NCI-H226 (cell line): ENCODE measurements around the gene PPP3CA.
"Not testable (repeated sequence)": the region's sequence is repeated elsewhere in the genome, so short reads cannot be mapped to it uniquely, and the experiment has no call there.

Experiments used
- DNase-seq: peaks from one replicate; pipeline ENCODE4 v3.0.0-alpha.2; 2015

Gene PPP3CA

DNA sequence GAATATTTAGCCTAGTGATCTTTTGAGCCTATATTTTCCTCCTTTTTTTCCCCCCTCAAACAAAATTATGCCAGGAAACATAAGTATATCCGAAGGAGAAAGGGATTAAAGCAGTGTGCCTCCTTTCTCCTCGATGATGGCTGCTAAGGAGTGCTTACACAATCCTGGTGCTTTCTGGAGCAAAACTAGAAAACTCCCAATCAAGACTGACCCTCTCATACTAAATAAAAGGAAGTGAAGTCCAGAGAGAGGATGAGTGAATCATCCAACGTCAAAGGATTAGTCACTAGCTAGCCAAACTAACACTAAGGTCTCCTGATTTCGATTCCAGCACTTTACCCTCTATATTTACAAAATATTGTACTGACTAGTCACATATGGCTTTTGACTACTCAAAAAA, 146.8 kb downstream of the PPP3CA start:
- peak; percentile 87 for DNase-seq

DNA sequence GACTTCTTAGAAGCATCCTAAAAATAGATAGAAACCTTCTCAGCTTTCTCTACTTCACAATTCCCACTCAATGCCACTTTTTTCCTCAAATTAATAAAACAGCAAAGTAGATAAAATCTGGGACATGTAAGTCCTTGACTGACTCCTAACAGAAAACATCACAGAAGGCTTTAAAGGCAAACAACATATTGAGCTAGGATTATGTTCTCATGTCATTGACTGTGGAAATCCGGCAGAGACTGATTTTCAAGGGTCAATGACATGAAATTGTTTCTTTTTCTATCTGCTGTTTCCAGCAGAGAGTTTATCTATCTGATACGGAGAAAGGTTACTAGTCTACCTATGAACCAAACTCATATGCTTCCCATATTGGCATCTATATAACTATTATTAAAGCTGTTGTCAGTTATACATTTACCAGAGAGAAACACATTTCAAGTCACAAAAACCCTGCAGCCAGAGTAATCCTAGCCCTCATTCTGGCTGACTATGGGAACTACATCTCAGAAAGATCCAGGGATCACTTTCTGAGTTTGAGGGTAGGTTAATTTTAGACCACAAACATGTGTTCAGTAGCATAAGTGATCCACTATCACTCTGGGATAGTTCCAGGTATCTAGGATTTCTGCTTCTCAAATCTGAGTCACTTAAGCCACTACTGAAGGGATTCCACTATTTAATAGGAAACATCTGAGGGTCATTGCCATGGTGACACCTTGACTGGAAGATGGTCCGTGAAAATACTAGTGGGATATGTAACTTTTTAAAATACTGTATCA, 147.6 kb downstream of the PPP3CA start:
- no peak for DNase-seq

DNA sequence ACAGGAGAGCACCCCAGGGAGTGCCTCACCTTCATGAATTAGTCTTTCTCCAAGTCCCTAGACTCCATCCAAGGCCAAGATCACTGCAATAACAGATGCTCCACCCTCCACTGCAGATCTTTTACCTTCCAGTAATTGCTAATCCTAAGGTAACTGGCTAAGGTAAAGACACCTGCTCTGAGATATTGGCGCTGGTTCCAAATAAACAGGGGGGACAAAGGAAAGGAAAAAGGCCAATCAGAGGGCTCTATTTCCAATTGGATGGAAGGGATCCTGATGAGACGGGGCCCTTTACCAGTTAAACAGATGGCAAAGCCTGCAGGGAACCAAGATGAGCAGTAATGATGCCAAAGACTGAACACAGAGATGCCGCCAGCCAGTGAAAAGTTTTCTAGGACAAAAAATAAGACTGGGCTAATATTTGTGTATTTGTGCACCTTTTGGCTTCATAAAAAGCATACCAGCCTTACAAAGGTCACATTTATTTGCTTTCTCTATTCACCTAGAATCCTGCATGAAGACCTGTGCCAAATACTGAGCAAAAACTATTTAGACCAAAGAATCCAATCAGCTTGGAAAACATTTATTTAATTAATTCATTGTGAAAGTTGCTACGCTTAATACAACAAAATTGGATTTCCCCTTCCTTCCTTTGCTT, 148.5 kb downstream of the PPP3CA start:
- no peak for DNase-seq

DNA sequence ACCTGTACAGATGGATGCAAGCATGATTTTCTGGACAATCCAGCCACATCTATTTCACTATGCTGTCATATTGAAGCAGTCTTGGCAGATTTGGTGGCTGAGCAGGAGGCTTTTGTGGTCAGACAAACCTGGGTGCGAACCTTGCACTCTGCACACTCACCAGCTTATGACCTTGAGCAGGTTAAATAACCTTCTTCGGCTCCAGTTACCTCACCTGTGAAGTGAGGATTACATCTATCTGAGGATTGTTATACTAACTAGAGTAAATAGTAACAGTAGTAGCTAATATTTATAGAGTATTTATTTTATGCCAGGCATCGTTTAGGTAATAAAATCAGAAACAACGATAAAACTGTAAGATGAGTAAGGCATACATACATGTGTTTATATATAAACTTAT, 150.0 kb downstream of the PPP3CA start:
- no peak for DNase-seq

DNA sequence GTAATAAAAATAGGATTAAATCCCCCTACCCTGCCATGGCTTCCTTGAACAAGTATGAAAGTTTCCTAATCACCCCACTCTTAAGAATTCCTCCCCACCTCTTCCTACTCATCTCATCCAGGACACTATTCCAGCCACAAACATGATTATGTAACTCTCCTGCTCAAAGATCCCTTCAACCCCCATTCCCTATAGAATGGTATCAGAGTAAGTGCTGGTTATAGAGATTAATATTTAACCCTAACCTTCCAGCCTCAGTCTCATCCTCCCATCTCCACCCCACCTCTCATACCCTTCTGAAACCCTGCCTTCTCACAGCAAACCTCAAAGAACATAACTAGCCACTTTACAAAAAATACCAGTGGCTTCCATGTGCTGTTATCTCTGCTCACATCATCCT, 155.1 kb downstream of the PPP3CA start:
- no peak for DNase-seq

- DNase-seq: no peak
Observed at GRCh38 chr4:101191302-101192098, 155.8 kb downstream of the PPP3CA start.

DNA sequence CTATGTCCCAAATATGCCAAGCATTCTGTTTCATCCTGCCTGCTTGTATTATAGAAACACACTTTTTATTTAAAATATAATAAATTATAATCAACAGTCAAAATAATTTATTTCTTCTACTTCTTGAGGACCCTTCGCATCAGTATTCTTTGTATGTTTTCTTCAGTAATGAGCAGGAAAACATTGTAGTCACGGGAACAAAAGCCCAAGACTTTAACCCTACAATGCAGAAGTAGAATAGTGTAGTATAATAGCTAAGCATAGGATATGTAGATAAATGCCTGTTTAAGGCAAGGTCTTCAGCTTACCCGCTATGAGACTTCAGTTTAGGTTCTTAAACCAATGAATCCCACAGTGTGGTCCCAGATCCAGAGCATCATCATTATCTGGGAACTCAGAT, 156.6 kb downstream of the PPP3CA start:
- no peak for DNase-seq

DNA sequence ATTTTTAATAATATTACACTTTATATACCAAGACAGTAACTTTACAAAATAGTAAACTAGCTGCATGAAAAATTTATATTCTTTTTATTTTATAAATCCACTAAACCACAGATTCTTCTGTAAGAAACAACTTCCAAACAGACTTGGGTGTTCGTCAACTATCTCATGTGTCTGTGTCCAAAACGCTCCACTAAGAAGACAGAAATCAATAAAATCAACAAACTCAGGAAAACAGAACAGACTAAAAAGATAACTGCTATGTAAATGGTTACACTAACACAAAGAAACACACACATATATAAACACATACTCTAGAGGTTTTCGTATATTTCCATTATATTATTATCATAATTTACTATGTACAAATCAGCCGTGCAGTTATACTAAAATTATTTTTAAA, 158.4 kb downstream of the PPP3CA start:
- DNase-seq: no peak

DNA sequence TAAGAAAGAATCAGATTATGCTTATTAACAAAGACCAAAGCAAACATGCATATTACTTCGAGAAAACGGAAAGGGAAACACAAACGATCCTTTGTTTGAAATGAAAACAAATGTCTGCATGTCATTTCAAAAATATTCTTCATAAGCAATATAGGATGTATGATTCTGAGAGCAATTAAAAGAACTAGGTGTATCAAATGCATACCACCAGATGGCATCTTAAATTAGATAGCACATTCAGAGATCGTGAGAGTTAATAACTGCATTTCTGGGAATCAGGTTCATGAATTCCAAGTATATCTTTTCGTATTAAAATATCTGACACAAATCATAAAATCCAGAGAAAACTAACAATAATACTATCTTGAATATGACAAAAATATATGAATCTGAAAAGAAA, 159.5 kb downstream of the PPP3CA start:
- DNase-seq: no peak

DNA sequence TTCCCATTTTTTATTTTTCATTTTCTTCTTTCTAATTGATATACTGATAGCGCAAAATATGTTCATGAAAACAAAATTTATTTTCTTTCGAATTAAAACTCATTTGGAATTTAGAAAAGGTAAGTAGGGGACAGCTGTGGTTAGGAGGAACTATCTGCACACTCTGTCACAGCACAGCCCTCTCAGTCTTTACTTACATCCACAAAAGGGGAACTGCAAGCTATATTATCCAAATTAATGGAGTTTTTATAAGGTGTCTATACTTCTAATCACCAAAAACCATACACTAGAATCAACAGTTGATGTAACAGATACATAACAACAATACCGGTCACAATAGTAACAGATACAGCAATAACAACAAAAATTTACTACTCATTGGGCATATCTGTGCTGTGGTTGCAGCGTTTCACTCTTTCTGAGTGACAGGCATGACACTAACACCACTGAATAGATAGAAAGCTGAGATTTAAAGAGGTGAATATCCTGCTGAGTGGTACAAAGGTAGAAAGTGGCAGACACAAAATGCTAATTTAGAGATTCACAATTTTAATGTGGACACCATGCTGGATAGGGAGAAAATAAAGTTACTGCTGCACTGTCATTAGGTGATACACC, 160.7 kb downstream of the PPP3CA start:
- no peak for DNase-seq

- no peak for DNase-seq
Observed at GRCh38 chr4:101184668-101185067, 162.7 kb downstream of the PPP3CA start.

DNA sequence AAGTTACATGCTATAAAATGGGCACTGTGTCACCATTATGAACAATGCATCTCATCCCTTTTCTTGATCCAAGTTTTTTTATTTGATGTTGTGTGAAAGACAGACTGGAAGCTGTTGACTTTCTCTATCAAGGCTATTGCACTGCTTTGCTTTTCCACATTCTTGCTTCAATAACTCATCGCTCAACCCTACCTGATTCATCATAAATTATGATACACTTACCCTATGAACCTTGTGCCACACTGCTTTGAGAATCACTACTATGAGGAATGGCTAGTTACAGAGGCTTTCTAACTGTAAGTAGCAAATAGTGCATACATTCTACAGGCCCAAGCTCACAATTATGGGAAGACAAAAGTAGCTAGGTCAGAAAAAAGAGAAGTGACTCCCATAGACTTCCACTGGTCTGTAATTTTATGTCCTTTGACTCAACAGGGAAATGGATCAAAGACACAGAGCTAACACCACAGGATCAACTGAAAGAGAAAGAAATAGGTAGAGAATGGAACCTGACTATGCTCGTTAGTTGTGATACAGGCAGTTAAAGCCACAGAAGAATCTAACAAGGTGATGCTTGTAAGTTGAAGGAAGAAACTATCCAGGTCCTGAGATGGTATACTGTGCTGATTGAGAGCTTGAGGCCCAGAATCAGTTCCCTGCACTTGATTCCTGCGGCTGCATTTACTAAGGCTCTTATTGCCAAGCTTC, 163.5 kb downstream of the PPP3CA start:
- peak; percentile 56 for DNase-seq

DNA sequence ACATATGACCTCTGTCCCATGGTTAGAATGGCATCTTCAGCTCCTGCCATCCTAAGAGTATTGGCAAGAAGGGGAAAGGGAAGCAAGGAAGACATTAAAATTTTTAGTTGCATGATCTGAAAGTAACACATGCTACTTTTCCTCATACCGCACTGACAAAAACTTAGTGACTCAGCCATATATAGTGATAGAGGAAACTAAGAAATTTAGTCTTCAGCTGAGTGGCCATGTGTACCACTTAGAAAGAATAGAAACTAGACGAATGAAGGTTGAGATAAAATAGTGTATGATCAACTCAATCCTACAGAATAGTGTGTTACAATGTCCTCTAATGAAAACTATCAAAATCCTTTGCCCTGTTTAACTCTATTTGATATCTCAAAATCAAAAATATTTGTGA, 164.1 kb downstream of the PPP3CA start:
- no peak for DNase-seq

GRCh38 chr4:101182688-101183087, 164.6 kb downstream of the PPP3CA start:
- DNase-seq: not testable (repeated sequence)

- peak; percentile 40 for DNase-seq
Observed at GRCh38 chr4:101178731-101179130, 168.6 kb downstream of the PPP3CA start.

DNA sequence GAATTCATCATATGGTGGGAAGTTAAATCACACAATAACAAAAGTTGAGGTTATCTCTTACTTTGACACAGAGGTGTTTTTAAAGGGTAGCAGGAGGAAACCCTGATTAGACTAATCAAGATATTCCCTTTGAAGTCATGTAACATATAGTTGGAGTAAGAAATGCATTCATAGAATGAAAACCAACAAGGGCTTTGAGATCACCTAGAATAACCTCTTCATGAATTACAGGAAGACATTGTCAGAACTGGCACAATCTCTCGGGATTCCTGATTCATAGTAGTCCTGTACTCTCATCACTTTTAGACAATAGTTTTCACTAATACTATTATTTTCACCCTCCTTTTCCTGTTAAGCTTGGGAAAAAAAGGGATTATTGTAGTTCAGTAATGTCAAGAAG, 170.2 kb downstream of the PPP3CA start:
- DNase-seq: no peak

GRCh38 chr4:101175896-101176676, 171.2 kb downstream of the PPP3CA start:
- no peak for DNase-seq

GRCh38 chr4:101174679-101175345, 172.5 kb downstream of the PPP3CA start:
- no peak for DNase-seq

GRCh38 chr4:101172369-101172768, 175.0 kb downstream of the PPP3CA start:
- DNase-seq: no peak

- DNase-seq: peak; percentile 25
Observed at GRCh38 chr4:101171747-101172146, 175.6 kb downstream of the PPP3CA start.
